Sigmoid colon (tissue), 7 donors: ENCODE measurements around the gene SOAT2. TPM values are rescaled to one million over a fixed set of nuclear protein-coding genes. Genes with fewer than 3 reads are reported as not detected.

Experiments
- DNase-seq: peaks from one replicate; pipeline ENCODE4 v3.0.0-alpha.2; 2019
- H3K27ac ChIP-seq, 4 donors: fragments of 200-600 bp; sonication (generic); one replicate each; pipeline ENCODE4 v1.5.1; 2016 to 2019; ENCODE audit warnings: mild to moderate bottlenecking in 1 of 4
- H3K27me3 ChIP-seq, 3 donors: fragments of 200-600 bp; sonication (generic); one replicate each; pipeline ENCODE4 v1.5.1; 2019; ENCODE audit warnings: mild to moderate bottlenecking in 1 of 3
- H3K36me3 ChIP-seq, 4 donors: fragments of 200-600 bp; sonication (generic); one replicate each; pipeline ENCODE4 v1.5.1; 2016 to 2019
- H3K4me1 ChIP-seq, 4 donors: fragments of 200-600 bp; sonication (generic); one replicate each; pipeline ENCODE4 v1.5.1; 2017 to 2019
- H3K4me3 ChIP-seq, 4 donors: fragments of 200-600 bp; sonication (generic); one replicate each; pipeline ENCODE4 v1.5.1; 2017 to 2019; ENCODE audit warnings: mild to moderate bottlenecking in 2 of 4, moderate library complexity in 1 of 4
- H3K9me3 ChIP-seq, 4 donors: fragments of 200-600 bp in 3 of 4; sonication (generic) in 3 of 4; one replicate each; pipeline versions ENCODE4 v1.5.1 to v1.6.1; 2013 to 2019
- CTCF ChIP-seq, 4 experiments: fragments of 450-650 bp in 3 of 4; fragments of 200-600 bp in 1 of 4; IDR thresholded peaks; one replicate each; pipeline ENCODE4 v1.5.1; 2016 to 2019; ENCODE audit warnings: antibody characterized with exemption in 4 of 4, mild to moderate bottlenecking in 3 of 4, moderate library complexity in 2 of 4
- EP300 ChIP-seq, 4 donors: sonication (generic); formaldehyde crosslinking; IDR thresholded peaks; one replicate each; pipeline ENCODE4 v1.6.1; 2017; ENCODE audit warnings: antibody characterized with exemption in 4 of 4
- POLR2A ChIP-seq, 2 donors: fragments of 450-650 bp; IDR thresholded peaks; one replicate each; pipeline ENCODE4 v1.6.1; 2016; ENCODE audit warnings: antibody characterized with exemption in 2 of 2, mild to moderate bottlenecking in 2 of 2, moderate library complexity in 2 of 2
- POLR2AphosphoS5 ChIP-seq, 4 donors: sonication (generic); formaldehyde crosslinking; IDR thresholded peaks; one replicate each; pipeline ENCODE4 v1.6.1; 2017; ENCODE audit warnings: antibody characterized with exemption in 4 of 4
- WGBS, 2 donors: extraction: QIAGEN DNeasy Blood & Tissue Kit; methylation state at CpG; one replicate each; pipeline ENCODE4 v1.1.7; 2013; 5-methylcytosine and 5-hydroxymethylcytosine counted together
- intact Hi-C: fragments of 100-400 bp; cut with DNase I; formaldehyde crosslinking; loops from one replicate; pipeline ENCODE4 v1.15.1; 2023
- polyA plus RNA-seq, 3 donors: library from polyadenylated mRNA; stranded (reverse); fragments of 200-250 nt; gene quantifications; one replicate each; pipeline ENCODE4 v1.2.3, GENCODE V29; 2013
- total RNA-seq, 4 donors: library from RNA; depleted of rRNA; stranded (reverse); fragments of >200 nt; gene quantifications; one replicate each; pipeline ENCODE4 v1.1.0, GENCODE V29; 2016
- donor health status: healthy with polysubstance abuse.
- donor health status: Bipolar disorder and iron deficiency.
- donor health status: healthy.

Gene SOAT2
- total and polyA plus RNA-seq, 7 donors, result 0.09 to 0.55 (median 0.41) TPM; not detected in 4

- H3K4me1 ChIP-seq, result peaks cover 0 to 11% (median 3%) of the 10 kb centered on the region in 4 donors
- no peaks in the 10 kb centered on the region for H3K9me3 ChIP-seq
- intact Hi-C loops, result no loop called here
- H3K27ac ChIP-seq, result no peak overlapping the region
- H3K36me3 ChIP-seq, result no peaks in the 10 kb centered on the region
- WGBS, 2 donors, result 84 to 91% methylated on average over 8 of the region's 8 CpGs
- H3K27me3 ChIP-seq, result no peaks in the 10 kb centered on the region
- H3K4me3 ChIP-seq, result no peak overlapping the region
- no peak for TF ChIP-seq CTCF (IDR thresholded peaks at IDR 0.05)
- no peak for TF ChIP-seq EP300 (IDR thresholded peaks at IDR 0.05)
- TF ChIP-seq POLR2A (IDR thresholded peaks at IDR 0.05), result no peak
- no peak for TF ChIP-seq POLR2AphosphoS5 (IDR thresholded peaks at IDR 0.05)
- DNase-seq, result no peak
Observed at GRCh38 chr12:53118751-53119300, 15.5 kb downstream of the SOAT2 start.

GRCh38 chr12:53120685-53121525 lies 17.6 kb downstream of the SOAT2 start:
- WGBS, 2 donors, result 80 to 91% methylated on average over 12 of the region's 12 CpGs
- peaks cover 0 to 7% (median 3%) of the 10 kb centered on the region in 4 donors for H3K4me1 ChIP-seq
- TF ChIP-seq CTCF (IDR thresholded peaks at IDR 0.05) (no peak), EP300 (IDR thresholded peaks at IDR 0.05) (no peak), POLR2AphosphoS5 (IDR thresholded peaks at IDR 0.05) (no peak), POLR2A (IDR thresholded peaks at IDR 0.05) (no peak)

GRCh38 chr12:53122961-53123468 lies 19.7 kb downstream of the SOAT2 start:
- Histone ChIP-seq H3K4me1 (no peaks in the 10 kb centered on the region), H3K27ac (no peak overlapping the region), H3K4me3 (no peak overlapping the region), H3K27me3 (no peaks in the 10 kb centered on the region), H3K36me3 (no peaks in the 10 kb centered on the region), H3K9me3 (no peaks in the 10 kb centered on the region)
- intact Hi-C loops, result no loop called here
- no peak for DNase-seq
- TF ChIP-seq POLR2AphosphoS5 (IDR thresholded peaks at IDR 0.05) (no peak), POLR2A (IDR thresholded peaks at IDR 0.05) (no peak), CTCF (IDR thresholded peaks at IDR 0.05) (no peak), EP300 (IDR thresholded peaks at IDR 0.05) (no peak)
- WGBS, 2 donors, result 94 to 97% methylated on average over 10 of the region's 10 CpGs

More at GRCh38 chr12:53120685-53121525, 17.6 kb downstream of the SOAT2 start:
- Histone ChIP-seq H3K36me3 (no peaks in the 10 kb centered on the region), H3K27me3 (no peaks in the 10 kb centered on the region), H3K9me3 (no peaks in the 10 kb centered on the region), H3K27ac (no peak overlapping the region), H3K4me3 (no peak overlapping the region)
- intact Hi-C loops, result no loop called here
- DNase-seq, result no peak

GRCh38 chr12:53123578-53124351 lies 20.5 kb downstream of the SOAT2 start:
- Histone ChIP-seq H3K4me1 (no peaks in the 10 kb centered on the region), H3K27me3 (no peaks in the 10 kb centered on the region), H3K36me3 (no peaks in the 10 kb centered on the region), H3K4me3 (no peak overlapping the region), H3K27ac (no peak overlapping the region), H3K9me3 (no peaks in the 10 kb centered on the region)
- WGBS, 2 donors, result 92 to 93% methylated on average over 16 of the region's 16 CpGs
- DNase-seq, result no peak
- TF ChIP-seq POLR2AphosphoS5 (IDR thresholded peaks at IDR 0.05), result no peak
- no peak for TF ChIP-seq EP300 (IDR thresholded peaks at IDR 0.05)
- no peak for TF ChIP-seq CTCF (IDR thresholded peaks at IDR 0.05)
- TF ChIP-seq POLR2A (IDR thresholded peaks at IDR 0.05), result no peak
- intact Hi-C loops, result no loop called here
